PC-3 (cell line): Measurements from ENCODE around the gene TLR6. TPM values are rescaled to one million over a fixed set of nuclear protein-coding genes. Genes with fewer than 3 reads are reported as not detected.

Experiments used
- ATAC-seq: fragments of 200-7000 bp; cut with Tn5 transposase; 2 replicates; pipeline ENCODE4 v1.9.1; 2020; ENCODE audit warnings: mild to moderate bottlenecking, moderate library complexity
- BruUV-seq: library from RNA; stranded (reverse); fragments of 400-500 nt; replicated peaks from 2 replicates; lab custom pipeline; 2021; lab: Mats Ljungman, UMichigan
- CTCF ChIA-PET: fragments of 300-600 bp; sonication (Branson Sonifier 250); formaldehyde crosslinking; loops from one replicate; lab custom pipeline; 2022; ENCODE audit warnings: antibody characterized with exemption; lab: Charles Lee
- POLR2A ChIA-PET: fragments of 300-600 bp; sonication (Branson Sonifier 250); formaldehyde crosslinking; loops from one replicate; lab custom pipeline; 2022; ENCODE audit warnings: antibody characterized with exemption; ENCODE audit not compliant: unreplicated experiment; lab: Charles Lee
- DNase-seq: peaks from one replicate; pipeline ENCODE4 v3.0.0-alpha.2; 2015
- H2AFZ ChIP-seq: fragments of 300-600 bp; sonication (generic); 2 replicates; pipeline ENCODE4 v1.6.0; 2016; ENCODE audit warnings: antibody characterized with exemption, low read length
- H3F3A ChIP-seq: fragments of 300-600 bp; sonication (generic); one replicate; pipeline ENCODE4 v1.6.0; 2017; ENCODE audit warnings: antibody characterized with exemption, low read length, control low read depth, mild to moderate bottlenecking; ENCODE audit not compliant: unreplicated experiment
- H3K27ac ChIP-seq: fragments of 300-600 bp; sonication (generic); 2 replicates; pipeline ENCODE4 v1.5.1; 2016; ENCODE audit warnings: mild to moderate bottlenecking, low read length
- H3K27me3 ChIP-seq: fragments of 300-600 bp; sonication (generic); 2 replicates; pipeline ENCODE4 v1.6.1; 2016; ENCODE audit warnings: low read length, mixed read lengths
- H3K36me3 ChIP-seq: fragments of 300-600 bp; sonication (generic); 2 replicates; pipeline ENCODE4 v1.6.1; 2016; ENCODE audit warnings: low read depth, mixed run types, low read length, mixed read lengths
- H3K4me1 ChIP-seq: fragments of 300-600 bp; sonication (generic); 2 replicates; pipeline ENCODE4 v1.5.1; 2016; ENCODE audit warnings: low read length; ENCODE audit not compliant: insufficient read depth
- H3K4me2 ChIP-seq: fragments of 300-600 bp; sonication (generic); 2 replicates; pipeline ENCODE4 v1.6.0; 2016; ENCODE audit warnings: low read length
- H3K4me3 ChIP-seq: fragments of 300-600 bp; sonication (generic); 2 replicates; pipeline ENCODE4 v1.5.1; 2016; ENCODE audit warnings: mild to moderate bottlenecking, low read length, mixed read lengths
- H3K79me2 ChIP-seq: fragments of 300-600 bp; sonication (generic); 2 replicates; pipeline ENCODE4 v1.6.1; 2017; ENCODE audit warnings: low read length, mixed read lengths
- H3K9ac ChIP-seq: fragments of 300-600 bp; sonication (generic); 2 replicates; pipeline ENCODE4 v1.6.0; 2016; ENCODE audit warnings: mild to moderate bottlenecking, low read length
- H3K9me2 ChIP-seq: fragments of 300-600 bp; sonication (generic); replicated peaks from 2 replicates; pipeline ENCODE4 v1.6.1; 2016; ENCODE audit warnings: mixed run types, low read length, mixed read lengths
- H3K9me3 ChIP-seq: fragments of 300-600 bp; sonication (generic); 2 replicates; pipeline ENCODE4 v1.6.1; 2016; ENCODE audit warnings: low read length, mixed read lengths
- H4K20me1 ChIP-seq: fragments of 300-600 bp; sonication (generic); 2 replicates; pipeline ENCODE4 v1.6.1; 2016; ENCODE audit warnings: low read length, mixed read lengths
- EZH2 ChIP-seq: fragments of 300-600 bp; sonication (generic); IDR thresholded peaks from one replicate; pipeline ENCODE4 v1.6.1; 2017; ENCODE audit warnings: antibody characterized with exemption, mild to moderate bottlenecking, low read length; ENCODE audit not compliant: unreplicated experiment
- EZH2phosphoT487 ChIP-seq: fragments of 300-600 bp; sonication (generic); IDR thresholded peaks from 2 replicates; pipeline ENCODE4 v1.6.1; 2018; ENCODE audit warnings: mild to moderate bottlenecking, antibody characterized with exemption, low read length, borderline replicate concordance
- intact Hi-C: fragments of 100-400 bp; cut with micrococcal nuclease; formaldehyde crosslinking; loops from 2 replicates; pipeline ENCODE4 v1.9.0; 2023
- total RNA-seq: library from RNA; depleted of rRNA; stranded (reverse); fragments of >200 nt; gene quantifications from 2 replicates; pipeline ENCODE4 v1.2.3, GENCODE V29; 2014
- TF ChIP-seq, protein P1 (sequence below): fragments of 300-600 bp; sonication (generic); conservative IDR thresholded peaks from 2 replicates; pipeline ENCODE4 v1.5.1; 2017; ENCODE audit warnings: antibody characterized with exemption, low read depth, mild to moderate bottlenecking, low read length

TLR6 gene
- total RNA-seq, 1 experiment from 2014 or later: 1.2 TPM

DNA sequence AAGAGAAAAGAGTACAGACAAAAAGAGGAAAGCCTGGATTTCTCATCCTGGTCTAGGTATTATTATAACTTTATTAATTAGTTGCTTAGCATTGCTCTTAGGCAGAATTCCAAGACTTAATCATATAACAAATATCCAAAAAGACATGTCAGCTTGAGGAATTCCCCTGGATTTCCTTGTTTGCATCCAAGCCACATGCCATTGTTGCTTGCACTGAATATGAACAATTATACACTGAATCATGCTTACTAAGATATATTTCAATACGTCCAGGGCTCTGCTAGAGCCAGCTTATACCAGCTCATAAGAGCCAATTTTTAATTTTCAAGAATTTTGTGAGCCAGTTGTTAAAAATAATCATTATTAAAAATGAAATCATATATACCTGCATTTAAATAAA is 68.3 kb downstream of the TLR6 start:
- H3K4me2 ChIP-seq: no peak overlapping the region
- TF ChIP-seq, protein P1, sequence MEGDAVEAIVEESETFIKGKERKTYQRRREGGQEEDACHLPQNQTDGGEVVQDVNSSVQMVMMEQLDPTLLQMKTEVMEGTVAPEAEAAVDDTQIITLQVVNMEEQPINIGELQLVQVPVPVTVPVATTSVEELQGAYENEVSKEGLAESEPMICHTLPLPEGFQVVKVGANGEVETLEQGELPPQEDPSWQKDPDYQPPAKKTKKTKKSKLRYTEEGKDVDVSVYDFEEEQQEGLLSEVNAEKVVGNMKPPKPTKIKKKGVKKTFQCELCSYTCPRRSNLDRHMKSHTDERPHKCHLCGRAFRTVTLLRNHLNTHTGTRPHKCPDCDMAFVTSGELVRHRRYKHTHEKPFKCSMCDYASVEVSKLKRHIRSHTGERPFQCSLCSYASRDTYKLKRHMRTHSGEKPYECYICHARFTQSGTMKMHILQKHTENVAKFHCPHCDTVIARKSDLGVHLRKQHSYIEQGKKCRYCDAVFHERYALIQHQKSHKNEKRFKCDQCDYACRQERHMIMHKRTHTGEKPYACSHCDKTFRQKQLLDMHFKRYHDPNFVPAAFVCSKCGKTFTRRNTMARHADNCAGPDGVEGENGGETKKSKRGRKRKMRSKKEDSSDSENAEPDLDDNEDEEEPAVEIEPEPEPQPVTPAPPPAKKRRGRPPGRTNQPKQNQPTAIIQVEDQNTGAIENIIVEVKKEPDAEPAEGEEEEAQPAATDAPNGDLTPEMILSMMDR: no peak
- no peak for TF ChIP-seq EZH2
- TF ChIP-seq EZH2phosphoT487: no peak
- H3K36me3 ChIP-seq: no peaks in the 10 kb centered on the region
- H3K4me1 ChIP-seq: no peaks in the 10 kb centered on the region
- peak; percentile 60 for DNase-seq
- no peak overlapping the region for H3K9ac ChIP-seq
- no peak overlapping the region for H3K4me3 ChIP-seq
- no peaks in the 10 kb centered on the region for H3K9me3 ChIP-seq
- H3F3A ChIP-seq: no peaks in the 10 kb centered on the region
- intact Hi-C loops: loop anchor here (5.0 kb wide), 1 partner anchor 69 kb away; the partner anchor contains the start of gene TLR6
- no peaks in the 10 kb centered on the region for H3K79me2 ChIP-seq
- ATAC-seq: peak; percentile 65
- H3K27me3 ChIP-seq: no peaks in the 10 kb centered on the region
- ChIA-PET POLR2A (no interaction called here), CTCF (interaction anchor here (0.9 kb wide), 1 partner anchor 29 kb away, joined by 3 read pairs; no protein-coding TSS in a partner anchor)
- no peak overlapping the region for H2AFZ ChIP-seq
- H4K20me1 ChIP-seq: no peaks in the 10 kb centered on the region
- BruUV-seq: no TSS peak
- H3K27ac ChIP-seq: no peak overlapping the region
- H3K9me2 ChIP-seq: no peaks in the 10 kb centered on the region

DNA sequence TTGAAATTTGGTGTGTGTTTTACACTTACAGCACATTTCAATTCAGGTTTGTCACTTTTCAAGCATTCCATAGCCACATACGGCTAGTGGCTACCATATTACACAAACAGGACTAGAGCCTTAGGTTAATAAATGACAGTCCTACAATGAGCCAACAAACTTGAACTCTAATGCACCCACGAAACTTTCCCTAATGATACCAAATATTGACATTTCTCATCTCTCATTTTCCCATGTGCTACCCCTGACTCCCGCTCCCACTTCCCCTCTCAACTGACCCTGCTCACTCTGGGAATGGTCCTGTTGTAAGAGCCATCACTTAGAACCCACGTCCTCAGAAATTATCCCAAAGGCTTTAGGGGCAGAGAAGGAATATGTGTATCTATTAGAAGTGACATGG is 68.9 kb downstream of the TLR6 start:
- no peaks in the 10 kb centered on the region for H3K79me2 ChIP-seq

DNA sequence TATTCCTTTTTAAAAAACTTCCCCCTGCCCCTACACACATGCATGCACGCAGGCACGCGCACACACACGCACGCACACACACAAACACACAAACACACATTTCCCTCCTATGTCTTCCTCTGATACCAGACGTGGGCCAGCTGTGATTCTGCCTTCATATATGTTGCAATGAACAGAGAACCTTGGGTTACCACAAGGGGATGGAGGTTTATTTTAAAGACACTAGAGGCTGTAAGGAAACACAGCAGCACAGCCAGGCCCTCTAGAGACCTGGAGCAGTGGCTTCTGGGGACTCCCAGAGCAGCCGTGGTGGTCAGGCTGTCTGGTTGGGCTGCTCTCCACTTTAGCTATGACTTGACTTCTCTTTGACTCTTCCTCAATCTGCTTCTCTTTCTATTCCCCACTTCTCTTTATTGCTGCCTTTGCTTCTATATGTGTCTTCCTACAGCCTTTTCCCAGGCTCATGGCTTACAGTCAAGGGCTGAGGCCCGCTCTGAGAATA is 70.7 kb downstream of the TLR6 start:
- no TSS peak for BruUV-seq
- H3K9ac ChIP-seq: no peak overlapping the region
- H2AFZ ChIP-seq: no peak overlapping the region
- H3K4me2 ChIP-seq: no peak overlapping the region
- TF ChIP-seq, protein P1: no peak
- no peak for TF ChIP-seq EZH2phosphoT487
- TF ChIP-seq EZH2: no peak
- H3K36me3 ChIP-seq: no peaks in the 10 kb centered on the region
- no peaks in the 10 kb centered on the region for H3K79me2 ChIP-seq
- no peaks in the 10 kb centered on the region for H3K4me1 ChIP-seq
- CTCF ChIA-PET: no interaction called here
- H4K20me1 ChIP-seq: no peaks in the 10 kb centered on the region
- H3K9me2 ChIP-seq: no peaks in the 10 kb centered on the region
- POLR2A ChIA-PET: no interaction called here
- intact Hi-C loops: loop anchor here (5.0 kb wide), 1 partner anchor 71 kb away; the partner anchor contains the start of gene TLR6
- no peaks in the 10 kb centered on the region for H3F3A ChIP-seq
- ATAC-seq: no peak
- H3K9me3 ChIP-seq: no peaks in the 10 kb centered on the region
- no peak for DNase-seq
- H3K27ac ChIP-seq: no peak overlapping the region
- H3K27me3 ChIP-seq: no peaks in the 10 kb centered on the region
- no peak overlapping the region for H3K4me3 ChIP-seq

More for the DNA sequence above, 68.9 kb downstream of the TLR6 start:
- H2AFZ ChIP-seq: no peak overlapping the region
- no peaks in the 10 kb centered on the region for H3K27me3 ChIP-seq
- H4K20me1 ChIP-seq: no peaks in the 10 kb centered on the region
- H3K9me2 ChIP-seq: no peaks in the 10 kb centered on the region
- TF ChIP-seq EZH2 (no peak), EZH2phosphoT487 (no peak)
- TF ChIP-seq, protein P1: no peak
- no peak overlapping the region for H3K9ac ChIP-seq
- ATAC-seq (no peak), DNase-seq (no peak)
- BruUV-seq: no TSS peak
- no peak overlapping the region for H3K4me2 ChIP-seq
- no peaks in the 10 kb centered on the region for H3K36me3 ChIP-seq
- ChIA-PET POLR2A (no interaction called here), CTCF (no interaction called here)
- no peak overlapping the region for H3K27ac ChIP-seq
- H3K9me3 ChIP-seq: no peaks in the 10 kb centered on the region
- H3F3A ChIP-seq: no peaks in the 10 kb centered on the region
- intact Hi-C loops: loop anchor here (5.0 kb wide), 1 partner anchor 70 kb away; the partner anchor contains the start of gene TLR6
- no peak overlapping the region for H3K4me3 ChIP-seq
- no peaks in the 10 kb centered on the region for H3K4me1 ChIP-seq
